ENCODE measurements around the gene ZNF600. TPM values are rescaled to one million over a fixed set of nuclear protein-coding genes. Genes with fewer than 3 reads are reported as not detected.

The ZNF600 gene
- total and polyA plus RNA-seq, 9 of the 15 experiments (the other 6 are each of a cell fraction or from before 2014, with no cell fraction given), result 5.7 to 21.5 (median 17.6) TPM

DNA sequence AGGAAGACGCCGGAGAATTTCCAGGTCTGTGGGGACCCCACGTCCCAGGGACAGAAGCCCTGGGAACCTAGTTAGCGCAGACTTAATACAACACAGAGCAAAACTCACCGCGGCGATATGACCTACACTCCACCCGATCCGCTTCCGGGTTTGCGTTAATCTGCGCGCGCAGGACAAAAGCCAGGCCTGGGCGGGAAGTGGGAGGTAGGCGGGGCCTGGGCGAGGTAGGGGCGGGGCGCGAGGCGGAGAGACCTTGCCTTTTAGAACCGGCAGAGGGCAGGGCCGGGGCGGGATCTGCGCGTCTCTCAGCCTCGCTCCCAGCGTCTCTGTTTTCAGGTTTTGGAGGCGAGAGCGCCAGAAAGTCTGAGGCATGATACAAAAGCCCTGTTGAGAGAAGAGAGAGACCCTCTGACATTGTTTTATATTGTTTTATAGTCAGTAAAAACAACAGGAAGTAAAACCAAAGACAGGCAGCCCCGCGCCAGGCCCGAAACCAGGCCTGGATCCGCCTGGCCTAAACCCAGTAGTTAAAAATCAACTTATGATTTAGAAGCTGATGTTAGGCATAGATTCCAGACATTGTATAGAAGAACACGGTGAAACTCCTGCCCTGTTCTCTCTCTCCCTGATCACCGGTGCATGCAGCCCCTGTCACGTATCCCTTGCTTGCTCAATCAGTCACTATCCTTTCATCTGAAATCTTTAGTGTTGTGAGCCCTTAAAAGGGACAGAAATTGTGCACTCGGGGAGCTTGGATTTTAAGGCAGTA, 51.5 kb downstream of the ZNF600 start, which contains the start of gene ZNF611 (continued):
- TF ChIP-seq, protein P1, sequence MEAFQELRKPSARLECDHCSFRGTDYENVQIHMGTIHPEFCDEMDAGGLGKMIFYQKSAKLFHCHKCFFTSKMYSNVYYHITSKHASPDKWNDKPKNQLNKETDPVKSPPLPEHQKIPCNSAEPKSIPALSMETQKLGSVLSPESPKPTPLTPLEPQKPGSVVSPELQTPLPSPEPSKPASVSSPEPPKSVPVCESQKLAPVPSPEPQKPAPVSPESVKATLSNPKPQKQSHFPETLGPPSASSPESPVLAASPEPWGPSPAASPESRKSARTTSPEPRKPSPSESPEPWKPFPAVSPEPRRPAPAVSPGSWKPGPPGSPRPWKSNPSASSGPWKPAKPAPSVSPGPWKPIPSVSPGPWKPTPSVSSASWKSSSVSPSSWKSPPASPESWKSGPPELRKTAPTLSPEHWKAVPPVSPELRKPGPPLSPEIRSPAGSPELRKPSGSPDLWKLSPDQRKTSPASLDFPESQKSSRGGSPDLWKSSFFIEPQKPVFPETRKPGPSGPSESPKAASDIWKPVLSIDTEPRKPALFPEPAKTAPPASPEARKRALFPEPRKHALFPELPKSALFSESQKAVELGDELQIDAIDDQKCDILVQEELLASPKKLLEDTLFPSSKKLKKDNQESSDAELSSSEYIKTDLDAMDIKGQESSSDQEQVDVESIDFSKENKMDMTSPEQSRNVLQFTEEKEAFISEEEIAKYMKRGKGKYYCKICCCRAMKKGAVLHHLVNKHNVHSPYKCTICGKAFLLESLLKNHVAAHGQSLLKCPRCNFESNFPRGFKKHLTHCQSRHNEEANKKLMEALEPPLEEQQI (IDR thresholded peaks at IDR 0.05), result no peak
- no peak for TF ChIP-seq ZNF133 (CRISPR knock-in tag; IDR thresholded peaks at IDR 0.05)
- TF ChIP-seq FOXA3 (CRISPR knock-in tag; conservative IDR thresholded peaks at IDR 0.05 in 1 of 2, IDR thresholded peaks at IDR 0.05 in 1 of 2), result no peak
- TF ChIP-seq RFX5 (IDR thresholded peaks at IDR 0.05; ENCODE audit: low read depth, low read length), result no peak
- TF ChIP-seq ZNF146 (CRISPR knock-in tag; IDR thresholded peaks at IDR 0.05; ENCODE audit: unreplicated experiment), result no peak
- TF ChIP-seq KDM1A (IDR thresholded peaks at IDR 0.05), result no peak
- TF ChIP-seq NONO (IDR thresholded peaks at IDR 0.05; ENCODE audit: low read depth in 2 of 2, low read length in 1 of 2), result no peak
- TF ChIP-seq RBM15 (IDR thresholded peaks at IDR 0.05; ENCODE audit: insufficient read depth, low read length), result no peak
- TF ChIP-seq ZNF764 (CRISPR knock-in tag; IDR thresholded peaks at IDR 0.05; ENCODE audit: low read depth), result no peak
- no peak for TF ChIP-seq RBM17 (IDR thresholded peaks at IDR 0.05; ENCODE audit: borderline replicate concordance, low read depth, low read length)
- TF ChIP-seq, protein P2, sequence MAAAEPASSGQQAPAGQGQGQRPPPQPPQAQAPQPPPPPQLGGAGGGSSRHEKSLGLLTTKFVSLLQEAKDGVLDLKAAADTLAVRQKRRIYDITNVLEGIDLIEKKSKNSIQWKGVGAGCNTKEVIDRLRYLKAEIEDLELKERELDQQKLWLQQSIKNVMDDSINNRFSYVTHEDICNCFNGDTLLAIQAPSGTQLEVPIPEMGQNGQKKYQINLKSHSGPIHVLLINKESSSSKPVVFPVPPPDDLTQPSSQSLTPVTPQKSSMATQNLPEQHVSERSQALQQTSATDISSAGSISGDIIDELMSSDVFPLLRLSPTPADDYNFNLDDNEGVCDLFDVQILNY (CRISPR knock-in tag; IDR thresholded peaks at IDR 0.05), result no peak
- no peak for TF ChIP-seq NCOA1 (IDR thresholded peaks at IDR 0.05; ENCODE audit: low read depth)
- no peak for TF ChIP-seq TBL1XR1 (IDR thresholded peaks at IDR 0.05; ENCODE audit: low read length in 2 of 2)
- TF ChIP-seq, protein P3, sequence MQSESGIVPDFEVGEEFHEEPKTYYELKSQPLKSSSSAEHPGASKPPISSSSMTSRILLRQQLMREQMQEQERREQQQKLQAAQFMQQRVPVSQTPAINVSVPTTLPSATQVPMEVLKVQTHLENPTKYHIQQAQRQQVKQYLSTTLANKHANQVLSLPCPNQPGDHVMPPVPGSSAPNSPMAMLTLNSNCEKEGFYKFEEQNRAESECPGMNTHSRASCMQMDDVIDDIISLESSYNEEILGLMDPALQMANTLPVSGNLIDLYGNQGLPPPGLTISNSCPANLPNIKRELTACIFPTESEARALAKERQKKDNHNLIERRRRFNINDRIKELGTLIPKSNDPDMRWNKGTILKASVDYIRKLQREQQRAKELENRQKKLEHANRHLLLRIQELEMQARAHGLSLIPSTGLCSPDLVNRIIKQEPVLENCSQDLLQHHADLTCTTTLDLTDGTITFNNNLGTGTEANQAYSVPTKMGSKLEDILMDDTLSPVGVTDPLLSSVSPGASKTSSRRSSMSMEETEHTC (IDR thresholded peaks at IDR 0.05), result no peak
- TF ChIP-seq ARNT (IDR thresholded peaks at IDR 0.05), result no peak
- no peak for TF ChIP-seq ZNF316 (IDR thresholded peaks at IDR 0.05)
- TF ChIP-seq CHD4 (IDR thresholded peaks at IDR 0.05; ENCODE audit: insufficient read depth, insufficient replicate concordance, low read depth, low read length, poor library complexity, severe bottlenecking), result no peak
- no peak for TF ChIP-seq MTA3 (IDR thresholded peaks at IDR 0.05; ENCODE audit: borderline replicate concordance)
- no peak for TF ChIP-seq ZNF12 (CRISPR knock-in tag; IDR thresholded peaks at IDR 0.05)
- peak; percentile 65; the same call in 1 of the 2 replicates for TF ChIP-seq E2F3 (CRISPR knock-in tag; IDR thresholded peaks at IDR 0.05)
- peak; percentile 83 for TF ChIP-seq CXXC5 (CRISPR knock-in tag; IDR thresholded peaks at IDR 0.05)
- TF ChIP-seq ZNF668 (CRISPR knock-in tag; IDR thresholded peaks at IDR 0.05), result no peak
- TF ChIP-seq KLF1 (tag; IDR thresholded peaks at IDR 0.05), result no peak
- TF ChIP-seq SETDB1 (IDR thresholded peaks at IDR 0.05; ENCODE audit: low read length), result no peak
- TF ChIP-seq SMARCE1 (IDR thresholded peaks at IDR 0.05), result no peak
- TF ChIP-seq TAF7 (tag; IDR thresholded peaks at IDR 0.05), result 0 out of 2 replicates have a peak, but pooled peaks have one; percentile 40
- TF ChIP-seq HNRNPL (IDR thresholded peaks at IDR 0.05; ENCODE audit: low read depth, low read length), result no peak
